ENCODE data around the gene CLN5. TPM values are rescaled to one million over a fixed set of nuclear protein-coding genes. Genes with fewer than 3 reads are reported as not detected.

The CLN5 gene
- total and polyA plus RNA-seq, 2 experiments from 2014 or later, result 6.5 to 9.5 TPM

- Histone ChIP-seq H3K4me2 (no peak overlapping the region), H3K27ac (ENCODE audit: low read depth) (no peak overlapping the region), H3K79me2 (replicated peaks; ENCODE audit: insufficient read depth) (no peaks in the 10 kb centered on the region), H3K4me3 (no peak overlapping the region), H3K36me3 (ENCODE audit: insufficient read depth) (no peaks in the 10 kb centered on the region), H4K20me1 (replicated peaks; ENCODE audit: insufficient read depth) (no peaks in the 10 kb centered on the region; the same call in 1 of the 2 replicates), H2AFZ (no peak overlapping the region), H3K4me1 (ENCODE audit: insufficient read depth) (no peaks in the 10 kb centered on the region), H3F3A (replicated peaks; ENCODE audit: low read depth) (no peaks in the 10 kb centered on the region), H3K9me2 (ENCODE audit: insufficient read depth) (no peaks in the 10 kb centered on the region), H3K27me3 (ENCODE audit: insufficient read depth) (no peaks in the 10 kb centered on the region)
- TF ChIP-seq REST (IDR thresholded peaks at IDR 0.05; ENCODE audit: unreplicated experiment), result no peak
- no peak for TF ChIP-seq ZNF114 (CRISPR knock-in tag; IDR thresholded peaks at IDR 0.05)
- no peak for TF ChIP-seq EZH2phosphoT487 (IDR thresholded peaks at IDR 0.05; ENCODE audit: unreplicated experiment)
- no peak for TF ChIP-seq ETS1 (IDR thresholded peaks at IDR 0.05)
- peaks cover 3% of the 10 kb centered on the region; the same call in 1 of the 3 replicates for H3K4me1 Mint-ChIP-seq
- H3K27me3 Mint-ChIP-seq (ENCODE audit: insufficient read depth, low read depth, poor library complexity), result no peaks in the 10 kb centered on the region
- ATAC-seq (no peak), DNase-seq (ENCODE audit: low spot score) (no peak)
- H3K4me3 Mint-ChIP-seq, result no peak overlapping the region
- H3K9me3 Mint-ChIP-seq, result no peaks in the 10 kb centered on the region
- no peak overlapping the region for H3K27ac Mint-ChIP-seq
- peaks cover 28% of the 10 kb centered on the region; the same call in 2 of the 3 replicates for H3K36me3 Mint-ChIP-seq (ENCODE audit: low read depth)
These were observed 8.6 kb downstream of the CLN5 start for GRCh38 chr13:77000475-77000874.

- no peaks in the 10 kb centered on the region for H3K27me3 Mint-ChIP-seq (ENCODE audit: insufficient read depth, low read depth, poor library complexity)
- H3K27ac ChIP-seq (ENCODE audit: low read depth), result 0 out of 2 replicates have a peak overlapping the region, but pooled peaks have one; percentile 16
- peaks cover 6% of the 10 kb centered on the region; the same call in 1 of the 2 replicates for H3K79me2 ChIP-seq (replicated peaks; ENCODE audit: insufficient read depth)
- no peaks in the 10 kb centered on the region for H3K9me2 ChIP-seq (ENCODE audit: insufficient read depth)
- H3K4me1 Mint-ChIP-seq, result peaks cover 3% of the 10 kb centered on the region; the same call in 1 of the 3 replicates
- H3K36me3 ChIP-seq (ENCODE audit: insufficient read depth), result peaks cover 3% of the 10 kb centered on the region; the same call in 1 of the 2 replicates
- no peaks in the 10 kb centered on the region; the same call in 1 of the 2 replicates for H4K20me1 ChIP-seq (replicated peaks; ENCODE audit: insufficient read depth)
- H2AFZ ChIP-seq, result no peak overlapping the region
- no peaks in the 10 kb centered on the region for H3K9me3 Mint-ChIP-seq
- no peak overlapping the region for H3K27ac Mint-ChIP-seq
- DNase-seq (ENCODE audit: low spot score), result no peak
- no peaks in the 10 kb centered on the region for H3F3A ChIP-seq (replicated peaks; ENCODE audit: low read depth)
- H3K36me3 Mint-ChIP-seq (ENCODE audit: low read depth), result peaks cover 27% of the 10 kb centered on the region; the same call in 2 of the 3 replicates
- H3K4me3 ChIP-seq, result no peak overlapping the region
- no peaks in the 10 kb centered on the region for H3K27me3 ChIP-seq (ENCODE audit: insufficient read depth)
- no peak overlapping the region for H3K4me3 Mint-ChIP-seq
- no peaks in the 10 kb centered on the region for H3K4me1 ChIP-seq (ENCODE audit: insufficient read depth)
- no peak for ATAC-seq
- no peak overlapping the region for H3K4me2 ChIP-seq
- no peak for TF ChIP-seq EZH2 (IDR thresholded peaks at IDR 0.05; ENCODE audit: low read depth, unreplicated experiment)
- no peak for TF ChIP-seq CTCF (conservative IDR thresholded peaks at IDR 0.05; ENCODE audit: low read depth in 2 of 2)
- TF ChIP-seq ZNF331 (CRISPR knock-in tag; IDR thresholded peaks at IDR 0.05; ENCODE audit: low read depth), result no peak
- TF ChIP-seq ETS1 (IDR thresholded peaks at IDR 0.05), result no peak
These were observed 9.7 kb downstream of the CLN5 start for GRCh38 chr13:77001540-77001939.

Measured in GM23338 (cell line).